ENCODE results near the gene SLC29A3. TPM values are rescaled to one million over a fixed set of nuclear protein-coding genes. Genes with fewer than 3 reads are reported as not detected.

SLC29A3 gene
- total RNA-seq, 1 donor from 2014 or later = 6.8 TPM

DNA sequence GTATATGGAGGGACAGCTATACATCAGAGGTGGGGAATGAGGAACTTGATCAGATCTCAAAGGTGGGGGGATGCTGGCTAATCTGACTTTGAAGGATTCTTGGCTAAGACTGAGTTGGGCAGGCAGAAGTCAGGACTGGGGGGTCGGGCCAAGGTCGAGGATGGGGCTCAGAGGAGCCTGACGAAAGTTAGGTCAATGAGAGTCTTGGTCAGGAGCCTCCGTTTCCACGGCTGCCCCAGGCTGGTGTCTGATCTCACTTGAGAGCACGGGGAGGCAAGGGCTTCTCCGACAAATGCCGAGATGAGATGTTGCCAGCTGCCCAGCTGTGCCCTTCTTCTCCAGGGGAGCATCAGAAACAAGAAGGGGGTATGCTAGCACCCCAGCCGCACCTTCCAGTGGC lies 5.7 kb downstream of the SLC29A3 start:
- no peaks in the 10 kb centered on the region for H3K4me1 Mint-ChIP-seq (ENCODE audit: low read depth)
- intact Hi-C loops (cut with micrococcal nuclease) = no loop called here
- H3K27me3 Mint-ChIP-seq (ENCODE audit: insufficient read depth) = no peaks in the 10 kb centered on the region
- peaks cover 6% of the 10 kb centered on the region for H3K36me3 Mint-ChIP-seq (ENCODE audit: low read depth)
- no peak overlapping the region for H3K4me3 Mint-ChIP-seq
- H3K27ac Mint-ChIP-seq = no peak overlapping the region
- no peak for DNase-seq (ENCODE audit: low spot score)
- no peaks in the 10 kb centered on the region for H3K9me3 Mint-ChIP-seq

DNA sequence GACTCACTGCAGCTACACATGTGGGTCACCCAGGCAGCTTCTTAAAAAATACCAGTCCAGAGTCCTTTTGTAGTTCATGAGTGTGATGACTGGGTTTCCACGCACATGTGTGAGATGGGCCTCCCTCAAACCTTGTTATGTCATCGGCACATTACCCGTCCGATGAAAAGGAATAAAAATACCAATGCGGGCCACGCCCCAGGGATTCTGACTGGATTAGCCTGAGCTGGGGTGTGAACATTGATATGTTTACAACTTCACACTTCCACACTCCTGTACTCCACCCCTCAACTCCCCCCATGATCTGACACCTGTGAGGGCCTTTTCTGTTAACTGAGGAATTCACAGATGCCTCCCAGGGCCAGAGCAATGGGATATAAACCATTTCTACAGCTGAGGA lies 6.2 kb downstream of the SLC29A3 start:
- no peak for DNase-seq (ENCODE audit: low spot score)
- Mint-ChIP-seq H3K27ac (no peak overlapping the region), H3K36me3 (ENCODE audit: low read depth) (peaks cover 6% of the 10 kb centered on the region), H3K9me3 (no peaks in the 10 kb centered on the region), H3K27me3 (ENCODE audit: insufficient read depth) (no peaks in the 10 kb centered on the region), H3K4me1 (ENCODE audit: low read depth) (no peaks in the 10 kb centered on the region), H3K4me3 (no peak overlapping the region)
- intact Hi-C loops (cut with micrococcal nuclease) = no loop called here

DNA sequence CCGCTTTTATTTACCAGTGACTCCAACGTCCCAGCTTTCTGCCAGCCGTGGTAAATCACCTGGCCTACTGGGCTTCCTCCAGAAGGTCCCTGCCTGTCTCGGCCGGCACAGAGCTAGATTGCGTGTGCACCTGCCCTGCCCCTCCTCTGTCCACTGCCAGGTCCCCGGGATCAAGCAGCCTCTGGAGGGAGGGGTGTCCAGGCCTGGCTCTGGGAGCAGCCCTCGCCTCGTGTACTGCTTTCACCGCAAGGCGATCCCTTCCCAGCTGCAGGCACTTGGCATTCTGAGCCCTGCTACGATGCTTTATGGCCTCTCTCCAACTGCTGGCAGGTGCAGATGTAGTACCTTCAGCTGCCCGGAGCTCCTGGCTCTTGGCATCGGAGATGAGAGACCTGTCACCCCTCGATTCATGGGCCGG lies 7.4 kb downstream of the SLC29A3 start:
- H3K4me3 Mint-ChIP-seq = no peak overlapping the region

DNA sequence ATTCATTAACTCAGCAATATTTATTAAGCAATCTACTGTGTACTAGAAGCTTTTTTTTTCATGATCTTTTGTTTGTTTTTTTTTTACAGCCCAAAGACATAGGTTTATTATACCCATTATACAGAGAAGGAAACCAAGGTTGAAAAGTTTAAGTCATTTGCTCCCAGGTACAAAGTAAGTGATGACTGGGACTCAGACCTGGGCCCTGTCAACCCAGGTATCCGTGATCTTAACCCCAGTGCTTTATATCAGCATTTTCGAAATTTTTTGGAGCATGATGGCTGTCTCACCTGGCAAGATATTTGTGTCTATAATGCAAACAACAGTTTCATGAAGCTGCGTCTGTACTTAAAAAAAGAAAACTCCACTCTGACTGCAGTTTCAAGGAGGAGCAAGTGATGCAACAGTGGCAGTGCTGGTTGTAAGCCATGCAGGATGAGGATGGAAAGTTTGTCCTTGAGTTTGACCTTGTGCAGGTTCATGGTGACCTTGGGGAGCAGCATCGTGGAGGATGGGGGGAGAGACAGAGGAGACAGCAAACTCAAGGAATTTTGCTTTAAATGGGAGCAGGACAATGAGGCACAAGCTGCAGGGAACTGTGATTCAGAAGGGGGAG lies 11.8 kb downstream of the SLC29A3 start:
- Mint-ChIP-seq H3K27ac (no peak overlapping the region), H3K27me3 (ENCODE audit: insufficient read depth) (no peaks in the 10 kb centered on the region), H3K4me3 (no peak overlapping the region), H3K36me3 (ENCODE audit: low read depth) (no peaks in the 10 kb centered on the region), H3K4me1 (ENCODE audit: low read depth) (no peaks in the 10 kb centered on the region), H3K9me3 (no peaks in the 10 kb centered on the region)
- DNase-seq (ENCODE audit: low spot score) = no peak
- intact Hi-C loops (cut with micrococcal nuclease) = no loop called here

More for the DNA sequence above, 7.4 kb downstream of the SLC29A3 start:
- no peaks in the 10 kb centered on the region for H3K4me1 Mint-ChIP-seq (ENCODE audit: low read depth)
- DNase-seq (ENCODE audit: low spot score) = no peak
- intact Hi-C loops (cut with micrococcal nuclease) = no loop called here
- peaks cover 6% of the 10 kb centered on the region for H3K36me3 Mint-ChIP-seq (ENCODE audit: low read depth)
- no peaks in the 10 kb centered on the region for H3K9me3 Mint-ChIP-seq
- H3K27me3 Mint-ChIP-seq (ENCODE audit: insufficient read depth) = no peaks in the 10 kb centered on the region
- H3K27ac Mint-ChIP-seq = no peak overlapping the region

DNA sequence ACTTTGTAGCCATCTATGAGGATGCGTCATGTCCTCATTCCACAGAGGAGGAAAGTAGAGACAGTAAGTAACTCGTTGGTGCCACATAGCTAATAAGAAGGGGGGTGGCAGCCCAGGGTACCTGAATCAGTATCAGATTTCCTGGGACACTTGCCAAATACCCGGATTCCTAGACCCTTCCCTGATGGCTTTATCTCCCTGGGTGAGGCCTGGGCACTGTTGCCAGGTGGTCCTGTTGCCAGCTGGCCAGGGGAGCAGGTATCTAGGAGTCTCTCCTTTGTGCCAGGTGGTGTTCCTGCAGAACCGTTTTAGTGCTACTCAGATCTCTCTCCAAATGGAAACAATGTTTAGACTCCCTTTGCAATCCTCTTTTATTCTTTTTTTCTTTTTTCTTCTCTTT lies 12.7 kb downstream of the SLC29A3 start:
- Mint-ChIP-seq H3K4me1 (ENCODE audit: low read depth) (no peaks in the 10 kb centered on the region), H3K36me3 (ENCODE audit: low read depth) (no peaks in the 10 kb centered on the region), H3K4me3 (no peak overlapping the region), H3K27ac (no peak overlapping the region), H3K9me3 (no peaks in the 10 kb centered on the region), H3K27me3 (ENCODE audit: insufficient read depth) (no peaks in the 10 kb centered on the region)
- DNase-seq (ENCODE audit: low spot score) = no peak
- intact Hi-C loops (cut with micrococcal nuclease) = no loop called here

DNA sequence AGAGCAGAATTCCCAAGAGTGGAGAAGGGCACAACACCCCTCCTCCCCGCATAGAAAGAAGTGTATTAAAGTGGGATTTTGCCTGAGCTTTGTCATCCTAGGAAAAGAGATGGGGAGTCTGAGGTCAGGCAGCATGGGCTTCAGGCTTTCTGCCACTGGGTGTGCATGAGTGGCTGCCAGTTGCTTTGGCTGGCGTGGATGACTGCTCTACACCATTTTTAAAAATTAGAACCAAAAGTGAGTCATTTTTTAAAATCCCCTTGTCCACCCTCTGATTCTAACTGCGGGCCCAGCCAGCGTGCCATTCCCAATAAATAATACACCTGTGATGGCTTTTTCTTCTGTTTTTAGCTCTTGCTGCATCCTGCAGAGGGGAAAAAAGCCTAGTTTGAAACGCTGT lies 13.4 kb downstream of the SLC29A3 start:
- no peak overlapping the region for H3K4me3 Mint-ChIP-seq

DNA sequence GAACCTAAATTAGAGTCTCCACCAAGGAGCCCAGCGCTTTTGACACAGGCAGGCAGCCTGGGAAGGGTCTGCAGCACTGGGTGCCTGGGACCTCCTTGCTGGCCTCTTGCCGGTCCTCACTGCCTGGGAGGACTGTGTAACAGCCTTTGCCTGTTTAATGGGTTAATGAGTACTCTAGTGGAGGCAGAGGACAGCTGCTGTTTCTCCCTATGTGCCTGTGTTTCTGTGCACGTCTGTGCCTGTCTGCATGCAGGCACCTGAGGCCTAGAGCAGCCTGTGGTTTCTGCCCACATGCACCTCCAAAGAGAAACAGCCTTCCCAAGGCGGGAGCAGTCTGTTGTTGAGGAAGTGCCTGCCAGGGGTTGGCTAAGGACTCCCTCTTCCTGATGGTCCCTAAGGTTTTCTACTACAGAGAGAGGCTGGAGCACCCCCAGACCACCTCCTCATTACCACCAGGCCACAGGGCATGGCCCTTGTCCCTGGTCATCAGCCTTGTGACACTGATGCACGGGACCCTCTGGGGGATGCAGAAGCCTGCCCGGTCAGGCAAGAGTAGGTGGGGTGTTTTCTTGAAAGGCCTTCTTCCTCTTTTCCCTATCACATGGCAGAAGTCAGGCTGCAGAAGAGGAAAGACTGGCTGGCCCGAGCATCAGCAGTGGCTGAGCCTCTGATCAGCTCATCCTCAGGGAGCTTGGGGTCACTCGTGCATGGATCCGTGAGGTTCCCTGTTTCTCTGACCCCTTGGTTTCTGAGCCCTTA lies 14.2 kb downstream of the SLC29A3 start:
- intact Hi-C loops (cut with micrococcal nuclease) = no loop called here
- Mint-ChIP-seq H3K4me1 (ENCODE audit: low read depth) (no peaks in the 10 kb centered on the region), H3K36me3 (ENCODE audit: low read depth) (no peaks in the 10 kb centered on the region), H3K27ac (no peak overlapping the region), H3K9me3 (no peaks in the 10 kb centered on the region), H3K4me3 (no peak overlapping the region), H3K27me3 (ENCODE audit: insufficient read depth) (no peaks in the 10 kb centered on the region)
- DNase-seq (ENCODE audit: low spot score) = no peak

More for the DNA sequence above, 13.4 kb downstream of the SLC29A3 start:
- Mint-ChIP-seq H3K4me1 (ENCODE audit: low read depth) (no peaks in the 10 kb centered on the region), H3K27me3 (ENCODE audit: insufficient read depth) (no peaks in the 10 kb centered on the region), H3K27ac (no peak overlapping the region), H3K36me3 (ENCODE audit: low read depth) (no peaks in the 10 kb centered on the region), H3K9me3 (no peaks in the 10 kb centered on the region)
- intact Hi-C loops (cut with micrococcal nuclease) = no loop called here
- DNase-seq (ENCODE audit: low spot score) = no peak

DNA sequence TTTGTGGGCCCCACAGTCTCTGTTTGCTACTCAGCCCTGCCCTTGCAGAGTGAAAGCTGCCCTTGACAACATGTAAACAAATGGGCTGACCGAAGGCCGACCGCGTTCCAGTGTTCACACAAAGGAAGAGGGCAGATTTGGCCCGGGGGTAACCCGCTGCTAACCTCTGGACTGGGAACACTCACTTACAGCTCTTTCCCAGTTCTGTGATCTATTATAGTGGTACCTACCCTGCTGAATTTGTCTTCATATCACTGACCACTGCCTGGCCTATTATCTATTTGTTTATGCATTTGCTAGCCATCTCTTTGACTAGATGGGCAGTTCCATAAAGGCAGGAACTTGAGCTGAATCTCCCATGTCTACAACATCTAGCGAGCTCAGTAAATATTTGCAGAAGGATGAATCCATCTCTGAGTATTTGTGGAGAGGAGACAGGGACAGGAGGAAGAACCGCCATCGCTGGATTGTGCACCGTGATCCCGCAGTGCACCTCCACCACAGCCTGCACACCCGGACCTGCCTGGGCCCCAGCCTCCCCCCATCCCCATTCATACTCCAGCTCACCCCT lies 15.2 kb downstream of the SLC29A3 start:
- H3K36me3 Mint-ChIP-seq (ENCODE audit: low read depth) = no peaks in the 10 kb centered on the region
- H3K9me3 Mint-ChIP-seq = no peaks in the 10 kb centered on the region
- no peaks in the 10 kb centered on the region for H3K4me1 Mint-ChIP-seq (ENCODE audit: low read depth)
- intact Hi-C loops (cut with micrococcal nuclease) = no loop called here
- H3K4me3 Mint-ChIP-seq = no peak overlapping the region
- H3K27ac Mint-ChIP-seq = no peak overlapping the region
- DNase-seq (ENCODE audit: low spot score) = no peak
- H3K27me3 Mint-ChIP-seq (ENCODE audit: insufficient read depth) = no peaks in the 10 kb centered on the region

DNA sequence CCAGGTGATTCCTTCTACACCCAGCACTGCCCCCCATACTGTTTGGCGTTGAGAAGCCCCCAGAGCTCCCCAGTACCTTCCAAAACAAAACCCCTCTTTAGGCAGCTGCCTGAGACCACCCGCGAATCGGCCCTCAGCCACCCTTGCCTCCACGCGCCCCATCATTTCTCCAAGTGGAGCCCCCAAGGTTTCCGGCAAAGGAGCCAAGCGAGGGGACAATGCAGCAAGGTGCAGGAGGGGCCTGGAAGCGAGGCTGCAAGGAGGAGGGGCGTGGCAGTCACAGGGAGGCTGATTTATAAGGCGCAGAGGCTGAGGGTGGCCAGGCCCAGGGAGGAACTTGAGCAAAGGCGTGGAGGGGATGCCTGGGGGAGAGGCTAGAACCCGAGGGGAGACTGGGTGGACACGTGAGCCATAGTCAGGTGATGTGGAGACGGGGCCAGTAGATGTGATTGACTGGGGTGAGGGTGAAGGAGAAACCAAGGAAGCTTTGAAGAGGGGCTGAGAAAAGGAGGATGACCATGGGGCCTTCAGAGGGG lies 16.2 kb downstream of the SLC29A3 start:
- no peaks in the 10 kb centered on the region for H3K36me3 Mint-ChIP-seq (ENCODE audit: low read depth)

DNA sequence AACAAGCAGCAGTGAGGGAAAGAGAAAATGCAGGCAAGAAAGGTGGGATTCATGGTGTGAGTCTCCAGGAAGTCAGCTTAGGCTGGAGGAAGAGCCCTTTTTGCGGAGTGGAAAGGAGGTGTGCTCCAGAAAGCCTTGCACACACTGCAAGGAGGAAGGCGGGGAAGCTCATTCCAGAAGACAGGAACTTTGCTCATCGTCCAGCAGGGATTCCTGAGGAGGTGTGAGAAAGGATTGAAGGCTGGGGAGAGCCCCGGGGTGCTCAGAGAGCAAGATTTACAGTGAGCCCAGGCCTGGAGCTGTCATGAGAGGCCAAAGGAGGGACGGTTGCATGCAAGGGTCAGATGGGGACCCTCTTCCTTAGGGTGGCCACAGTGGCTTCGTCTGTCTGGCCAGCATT lies 17.6 kb downstream of the SLC29A3 start:
- H3K27me3 Mint-ChIP-seq (ENCODE audit: insufficient read depth) = no peaks in the 10 kb centered on the region
- intact Hi-C loops (cut with micrococcal nuclease) = no loop called here
- no peak overlapping the region for H3K4me3 Mint-ChIP-seq
- no peaks in the 10 kb centered on the region for H3K9me3 Mint-ChIP-seq
- no peak for DNase-seq (ENCODE audit: low spot score)
- no peaks in the 10 kb centered on the region for H3K4me1 Mint-ChIP-seq (ENCODE audit: low read depth)
- no peaks in the 10 kb centered on the region for H3K36me3 Mint-ChIP-seq (ENCODE audit: low read depth)
- H3K27ac Mint-ChIP-seq = no peak overlapping the region

More for the DNA sequence above, 16.2 kb downstream of the SLC29A3 start:
- Mint-ChIP-seq H3K27me3 (ENCODE audit: insufficient read depth) (no peaks in the 10 kb centered on the region), H3K4me1 (ENCODE audit: low read depth) (no peaks in the 10 kb centered on the region), H3K9me3 (no peaks in the 10 kb centered on the region), H3K27ac (no peak overlapping the region), H3K4me3 (no peak overlapping the region)
- no peak for DNase-seq (ENCODE audit: low spot score)
- intact Hi-C loops (cut with micrococcal nuclease) = no loop called here

DNA sequence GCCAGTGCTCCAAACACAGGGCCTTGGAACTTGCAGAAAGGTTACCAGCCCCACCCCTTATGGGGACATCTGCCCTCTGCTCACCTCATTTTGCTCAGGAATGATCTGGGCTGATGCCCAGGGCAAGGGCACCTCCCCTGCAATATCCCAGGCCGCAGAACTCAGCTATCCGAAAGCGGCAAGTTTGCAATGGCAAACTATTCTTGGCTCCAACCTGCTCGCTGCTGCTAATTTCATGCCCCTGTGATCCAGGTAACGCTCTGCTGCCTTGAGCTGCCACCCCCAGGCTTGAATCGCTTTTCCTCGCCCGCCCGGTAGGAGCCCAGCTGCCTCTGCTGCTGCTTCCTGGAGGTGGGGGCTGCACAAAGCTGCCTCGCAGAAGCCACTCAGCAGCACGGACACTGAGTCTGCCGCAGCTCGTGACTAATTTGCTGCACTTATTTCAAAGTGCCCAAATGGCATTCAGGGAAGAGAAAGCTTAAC lies 18.2 kb downstream of the SLC29A3 start:
- intact Hi-C loops (cut with micrococcal nuclease) = no loop called here
- H3K4me1 Mint-ChIP-seq (ENCODE audit: low read depth) = no peaks in the 10 kb centered on the region
- no peaks in the 10 kb centered on the region for H3K36me3 Mint-ChIP-seq (ENCODE audit: low read depth)
- DNase-seq (ENCODE audit: low spot score) = no peak
- no peaks in the 10 kb centered on the region for H3K9me3 Mint-ChIP-seq
- H3K4me3 Mint-ChIP-seq = no peak overlapping the region
- no peaks in the 10 kb centered on the region for H3K27me3 Mint-ChIP-seq (ENCODE audit: insufficient read depth)
- H3K27ac Mint-ChIP-seq = no peak overlapping the region

DNA sequence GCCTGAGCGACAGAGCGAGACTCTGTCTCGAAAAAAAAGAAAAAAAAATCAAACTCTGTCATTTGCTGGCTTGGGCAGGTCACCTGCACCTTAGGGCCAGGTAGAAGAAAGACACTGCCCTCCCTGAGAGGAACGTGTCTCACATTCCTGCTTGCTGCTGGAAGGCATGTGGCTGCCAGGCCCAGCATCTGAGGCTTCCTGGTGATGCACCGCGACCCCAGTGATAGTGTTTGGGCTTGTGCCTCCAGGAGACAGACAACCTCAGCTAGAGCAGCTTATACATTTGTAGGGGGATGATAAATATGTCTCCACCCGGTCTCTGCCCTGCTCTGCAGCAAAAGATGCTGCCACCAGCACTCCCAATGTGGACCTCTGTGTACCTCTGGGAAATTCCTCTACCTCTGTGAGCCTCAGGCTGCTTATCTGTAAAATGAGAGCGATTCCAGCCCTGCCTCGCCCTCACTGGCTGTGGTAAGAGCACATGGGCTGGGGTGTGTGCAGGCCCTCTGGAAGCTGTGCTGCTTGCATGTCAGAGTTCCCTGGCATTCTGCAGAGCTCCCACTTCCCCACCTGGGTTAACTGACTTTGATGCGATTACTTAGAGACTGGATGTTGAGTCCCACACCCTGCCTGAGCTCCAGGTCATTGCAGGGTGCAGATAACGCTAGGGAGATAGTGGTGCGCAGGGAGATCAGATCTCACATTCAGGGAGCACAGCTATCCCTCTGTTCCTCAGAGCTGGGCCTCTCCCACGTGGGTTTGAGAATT lies 19.9 kb downstream of the SLC29A3 start:
- Mint-ChIP-seq H3K36me3 (ENCODE audit: low read depth) (no peaks in the 10 kb centered on the region), H3K27me3 (ENCODE audit: insufficient read depth) (no peaks in the 10 kb centered on the region), H3K4me1 (ENCODE audit: low read depth) (no peaks in the 10 kb centered on the region), H3K4me3 (no peak overlapping the region), H3K9me3 (no peaks in the 10 kb centered on the region), H3K27ac (no peak overlapping the region)
- intact Hi-C loops (cut with micrococcal nuclease) = no loop called here
- DNase-seq (ENCODE audit: low spot score) = no peak

Measured in activated T-helper 1 cell treated with anti-CD3 and anti-CD28 coated beads, Interleukin-12 subunit alpha, Interleukin-12 subunit beta, Interleukin-2, Interleukin-4 antibody, amounts not matched to agents 30 ng/mL and 10 ng/mL and 1 ng/mL, durations not matched to agents 14 hours and 24 hours and 36 hours (primary cell).